Breast epithelium (tissue), 4 donors: ENCODE results near the gene CYP51A1. TPM values are rescaled to one million over a fixed set of nuclear protein-coding genes. Genes with fewer than 3 reads are reported as not detected.
"Not testable (repeated sequence)": the region's sequence is repeated elsewhere in the genome, so short reads cannot be mapped to it uniquely, and the experiment has no call there.

Experiments
- DNase-seq, 2 donors: peaks; one replicate each; pipeline ENCODE4 v3.0.0-alpha.2; 2019; ENCODE audit warnings: low spot score in 2 of 2
- H3K27ac ChIP-seq, 2 donors: fragments of 200-600 bp; sonication (generic) in 1 of 2; one replicate each; pipeline ENCODE4 v1.5.1; 2016 to 2019; ENCODE audit warnings: mild to moderate bottlenecking in 1 of 2
- H3K27me3 ChIP-seq, 2 donors: fragments of 200-600 bp; sonication (generic) in 1 of 2; one replicate each; pipeline versions ENCODE4 v1.5.1 to v1.6.0; 2017 to 2019; ENCODE audit warnings: control low read depth in 1 of 2, mild to moderate bottlenecking in 1 of 2
- H3K36me3 ChIP-seq: fragments of 200-600 bp; one replicate; pipeline ENCODE4 v1.5.1; 2019
- H3K4me1 ChIP-seq, 2 donors: fragments of 200-600 bp; sonication (generic); one replicate each; pipeline ENCODE4 v1.5.1; 2016 to 2019; ENCODE audit warnings: control low read depth in 1 of 2
- H3K4me3 ChIP-seq, 3 donors: fragments of 200-600 bp; sonication (generic); 1 replicate in 2 of 3; 2 replicates in 1 of 3; pipeline ENCODE4 v1.5.1; 2016 to 2019; ENCODE audit warnings: mild to moderate bottlenecking in 3 of 3, moderate library complexity in 2 of 3
- H3K9me3 ChIP-seq, 2 donors: fragments of 200-600 bp; sonication (generic) in 1 of 2; one replicate each; pipeline ENCODE4 v1.5.1; 2016 to 2019; ENCODE audit warnings: control low read depth in 1 of 2
- POLR2A ChIP-seq: fragments of 450-650 bp; IDR thresholded peaks from one replicate; pipeline ENCODE4 v1.6.1; 2016; ENCODE audit warnings: antibody characterized with exemption, mild to moderate bottlenecking, moderate library complexity
- POLR2AphosphoS5 ChIP-seq, 3 donors: sonication (generic); formaldehyde crosslinking; IDR thresholded peaks; one replicate each; pipeline ENCODE4 v1.6.1; 2017; ENCODE audit warnings: antibody characterized with exemption in 3 of 3
- intact Hi-C: fragments of 100-400 bp; cut with DNase I; formaldehyde crosslinking; loops from one replicate; pipeline ENCODE4 v1.15.1; 2023; ENCODE audit warnings: low total_unique reads
- total RNA-seq, 3 donors: library from RNA; depleted of rRNA; stranded (reverse); fragments of >200 nt; gene quantifications; one replicate each; pipeline ENCODE4 v1.1.0, GENCODE V29; 2016
- TF ChIP-seq, protein P1 (sequence below), 3 donors: fragments of 450-650 bp; IDR thresholded peaks; one replicate each; pipeline ENCODE4 v1.5.1; 2016 to 2017; ENCODE audit warnings: antibody characterized with exemption in 3 of 3, mild to moderate bottlenecking in 3 of 3, moderate library complexity in 3 of 3

The CYP51A1 gene
- total RNA-seq, 3 donors from 2014 or later, result 28.3 to 39.1 (median 32.4) TPM

DNA sequence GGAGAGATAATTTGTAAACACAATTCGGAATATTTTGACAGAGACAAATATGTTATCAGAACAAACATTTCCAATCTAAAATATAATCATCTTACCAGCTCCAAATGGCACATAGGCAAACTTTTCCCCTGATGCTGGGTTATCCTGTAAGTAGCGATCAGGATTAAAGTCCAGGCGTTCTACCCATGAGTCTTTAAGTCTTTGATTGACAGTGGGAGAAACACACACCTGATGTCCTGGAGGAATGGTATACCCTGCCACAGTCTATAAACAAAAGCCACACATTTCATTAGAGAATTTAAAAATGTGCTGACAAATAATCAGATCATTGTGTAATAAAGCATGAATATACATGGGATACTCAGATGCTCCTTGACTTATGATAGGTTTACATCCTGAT is 17.3 kb downstream of the CYP51A1 start:
- no peaks in the 10 kb centered on the region for H3K4me1 ChIP-seq
- no peaks in the 10 kb centered on the region for H3K27me3 ChIP-seq
- no peaks in the 10 kb centered on the region for H3K9me3 ChIP-seq
- intact Hi-C loops, result no loop called here
- H3K36me3 ChIP-seq, result no peaks in the 10 kb centered on the region
- DNase-seq, result no peak
- H3K4me3 ChIP-seq, result no peak overlapping the region
- TF ChIP-seq, protein P1, sequence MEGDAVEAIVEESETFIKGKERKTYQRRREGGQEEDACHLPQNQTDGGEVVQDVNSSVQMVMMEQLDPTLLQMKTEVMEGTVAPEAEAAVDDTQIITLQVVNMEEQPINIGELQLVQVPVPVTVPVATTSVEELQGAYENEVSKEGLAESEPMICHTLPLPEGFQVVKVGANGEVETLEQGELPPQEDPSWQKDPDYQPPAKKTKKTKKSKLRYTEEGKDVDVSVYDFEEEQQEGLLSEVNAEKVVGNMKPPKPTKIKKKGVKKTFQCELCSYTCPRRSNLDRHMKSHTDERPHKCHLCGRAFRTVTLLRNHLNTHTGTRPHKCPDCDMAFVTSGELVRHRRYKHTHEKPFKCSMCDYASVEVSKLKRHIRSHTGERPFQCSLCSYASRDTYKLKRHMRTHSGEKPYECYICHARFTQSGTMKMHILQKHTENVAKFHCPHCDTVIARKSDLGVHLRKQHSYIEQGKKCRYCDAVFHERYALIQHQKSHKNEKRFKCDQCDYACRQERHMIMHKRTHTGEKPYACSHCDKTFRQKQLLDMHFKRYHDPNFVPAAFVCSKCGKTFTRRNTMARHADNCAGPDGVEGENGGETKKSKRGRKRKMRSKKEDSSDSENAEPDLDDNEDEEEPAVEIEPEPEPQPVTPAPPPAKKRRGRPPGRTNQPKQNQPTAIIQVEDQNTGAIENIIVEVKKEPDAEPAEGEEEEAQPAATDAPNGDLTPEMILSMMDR (IDR thresholded peaks at IDR 0.05), result no peak
- TF ChIP-seq POLR2A, result no peak
- no peak for TF ChIP-seq POLR2AphosphoS5 (IDR thresholded peaks at IDR 0.05)
- no peak overlapping the region for H3K27ac ChIP-seq

DNA sequence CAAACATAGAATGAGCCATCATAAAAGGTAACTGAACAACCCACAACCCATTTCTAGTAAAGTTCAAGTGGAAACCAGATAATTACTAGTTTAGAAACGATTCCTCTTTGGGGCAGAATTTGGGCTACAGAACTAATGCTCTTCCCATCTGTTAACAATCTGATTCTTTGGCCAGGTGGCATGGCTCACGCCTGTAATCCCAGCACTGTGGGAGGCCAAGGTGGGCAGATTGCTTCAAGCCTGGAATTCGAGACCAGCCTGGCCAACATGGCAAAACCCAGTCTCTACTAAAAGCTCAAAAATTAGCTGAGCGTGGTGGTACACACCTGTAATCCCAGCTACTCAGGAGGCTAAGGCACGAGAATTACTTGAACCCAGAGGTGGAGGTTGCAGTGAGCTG is 18.5 kb downstream of the CYP51A1 start:
- Histone ChIP-seq H3K27me3 (no peaks in the 10 kb centered on the region), H3K4me1 (no peaks in the 10 kb centered on the region), H3K27ac (no peak overlapping the region), H3K4me3 (no peak overlapping the region), H3K9me3 (no peaks in the 10 kb centered on the region), H3K36me3 (no peaks in the 10 kb centered on the region)
- no peak for DNase-seq
- TF ChIP-seq POLR2A (no peak), POLR2AphosphoS5 (IDR thresholded peaks at IDR 0.05) (no peak)
- TF ChIP-seq, protein P1 (IDR thresholded peaks at IDR 0.05), result no peak
- intact Hi-C loops, result no loop called here

DNA sequence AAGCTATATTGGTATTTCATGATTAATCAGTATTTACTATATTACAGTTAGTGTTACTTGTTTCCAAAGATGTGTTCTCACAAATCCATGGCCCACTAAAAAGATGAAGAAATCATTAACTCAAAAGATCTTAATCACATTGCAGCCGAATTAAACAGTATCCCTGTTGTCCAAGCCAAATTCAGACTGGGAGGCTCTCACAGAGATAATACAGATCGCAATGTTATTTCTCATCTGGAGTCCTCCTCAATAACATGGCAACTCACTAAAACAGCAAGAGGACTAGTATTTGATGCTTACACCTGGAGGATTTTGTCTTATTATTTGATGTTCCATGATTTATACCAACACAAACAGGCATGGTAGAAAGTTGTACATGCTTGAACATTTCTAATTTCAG is 23.4 kb downstream of the CYP51A1 start:
- no peaks in the 10 kb centered on the region for H3K4me1 ChIP-seq
- H3K27me3 ChIP-seq, result no peaks in the 10 kb centered on the region
- no peak overlapping the region for H3K27ac ChIP-seq
- H3K9me3 ChIP-seq, result no peaks in the 10 kb centered on the region
- intact Hi-C loops, result no loop called here
- TF ChIP-seq, protein P1 (IDR thresholded peaks at IDR 0.05), result no peak
- TF ChIP-seq POLR2AphosphoS5 (IDR thresholded peaks at IDR 0.05), result no peak
- no peak for TF ChIP-seq POLR2A
- no peaks in the 10 kb centered on the region for H3K36me3 ChIP-seq
- H3K4me3 ChIP-seq, result no peak overlapping the region
- no peak for DNase-seq

DNA sequence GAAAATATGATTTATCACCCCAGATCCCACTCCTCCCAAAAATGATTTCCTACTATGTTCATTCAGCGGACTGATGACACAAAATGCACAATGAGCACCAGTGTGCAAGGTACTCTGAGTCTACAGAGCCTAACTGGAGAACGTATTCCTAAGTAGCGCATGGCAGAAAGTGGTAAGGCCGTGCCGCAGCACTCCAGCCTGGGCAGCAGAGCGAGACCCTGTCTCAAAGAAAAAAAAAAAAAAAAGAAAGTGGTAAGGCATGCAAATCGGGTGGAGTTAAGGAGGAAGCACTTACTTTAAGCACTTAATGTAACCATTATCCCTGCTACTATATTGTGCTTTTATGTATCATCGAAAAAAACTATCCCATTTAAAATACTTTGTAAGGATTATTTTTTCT is 25.5 kb downstream of the CYP51A1 start:
- Histone ChIP-seq H3K9me3 (no peaks in the 10 kb centered on the region), H3K4me3 (no peak overlapping the region), H3K27ac (no peak overlapping the region), H3K4me1 (no peaks in the 10 kb centered on the region), H3K27me3 (no peaks in the 10 kb centered on the region), H3K36me3 (no peaks in the 10 kb centered on the region)
- intact Hi-C loops, result no loop called here
- TF ChIP-seq POLR2AphosphoS5 (IDR thresholded peaks at IDR 0.05) (no peak), POLR2A (no peak)
- TF ChIP-seq, protein P1 (IDR thresholded peaks at IDR 0.05), result no peak
- DNase-seq, result no peak

DNA sequence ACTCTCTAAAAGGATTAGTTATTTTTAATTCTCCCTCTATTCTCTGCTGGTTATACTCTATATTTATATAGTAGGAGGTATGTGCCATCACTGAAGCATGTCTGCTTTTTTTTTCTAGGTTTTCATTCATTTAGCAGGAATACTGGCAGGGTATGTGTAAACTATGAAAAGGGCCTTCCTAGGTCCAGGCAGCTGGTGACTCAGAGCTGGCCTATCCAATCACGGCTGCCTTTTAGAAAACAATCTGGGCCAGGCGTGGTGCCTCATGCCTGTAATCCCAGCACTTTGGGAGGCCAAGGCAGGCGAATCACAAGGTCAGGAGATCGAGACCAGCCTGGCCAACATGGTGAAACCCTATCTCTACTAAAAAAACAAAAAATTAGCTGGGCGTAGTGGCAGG is 31.4 kb downstream of the CYP51A1 start:
- intact Hi-C loops, H3K36me3 ChIP-seq, H3K4me3 ChIP-seq, H3K27me3 ChIP-seq, H3K4me1 ChIP-seq, H3K9me3 ChIP-seq, DNase-seq, H3K27ac ChIP-seq: not testable (repeated sequence)

DNA sequence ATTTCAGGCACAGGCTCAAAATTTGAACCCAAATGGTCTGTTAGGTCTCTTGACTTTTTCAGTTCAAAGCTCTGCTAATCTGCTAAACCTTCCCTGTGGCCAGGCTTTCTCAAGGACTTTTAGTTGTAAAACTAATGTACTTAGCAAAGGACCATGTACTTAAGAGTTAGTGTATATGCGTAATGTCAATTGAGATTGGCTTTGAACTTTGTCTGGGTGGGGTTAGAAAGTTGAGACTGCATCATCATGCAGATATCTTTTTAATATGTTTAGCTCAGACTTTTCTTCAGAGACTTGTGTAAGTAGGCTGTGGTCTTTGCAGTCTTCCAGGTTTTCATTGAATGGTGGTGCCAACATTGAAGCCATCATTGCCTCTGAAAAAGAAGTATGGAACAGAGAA is 33.7 kb downstream of the CYP51A1 start:
- no peak overlapping the region for H3K4me3 ChIP-seq
- intact Hi-C loops, result no loop called here
- no peaks in the 10 kb centered on the region for H3K9me3 ChIP-seq
- no peak for DNase-seq
- no peaks in the 10 kb centered on the region for H3K4me1 ChIP-seq
- H3K27me3 ChIP-seq, result no peaks in the 10 kb centered on the region
- H3K27ac ChIP-seq, result no peak overlapping the region
- TF ChIP-seq POLR2AphosphoS5 (IDR thresholded peaks at IDR 0.05), result no peak
- no peak for TF ChIP-seq POLR2A
- TF ChIP-seq, protein P1 (IDR thresholded peaks at IDR 0.05), result no peak
- no peaks in the 10 kb centered on the region for H3K36me3 ChIP-seq
